H1 (cell line): ENCODE measurements around the gene GMFB.

ENCODE experiments used
- CBX5 ChIP-seq: fragments of 300-800, 300-1000 bp; sonication (generic); IDR thresholded peaks from 2 replicates; pipeline ENCODE4 v1.7.1; 2016; ENCODE audit warnings: antibody characterized with exemption, low read length, low read depth
- EGR1 ChIP-seq: IDR thresholded peaks from 2 replicates; pipeline ENCODE4 v1.6.1; 2011; ENCODE audit warnings: low read depth, low read length, borderline replicate concordance
- FOSL1 ChIP-seq: IDR thresholded peaks from 2 replicates; pipeline ENCODE4 v1.6.1; 2011; ENCODE audit warnings: mild to moderate bottlenecking, low read depth, low read length, moderate library complexity; ENCODE audit not compliant: insufficient read depth
- GTF2F1 ChIP-seq: IDR thresholded peaks from 2 replicates; pipeline ENCODE4 v1.6.1; 2012; ENCODE audit warnings: low read depth, low read length, improper control_type of control experiment, borderline replicate concordance
- PHF8 ChIP-seq: fragments of 200-600 bp; sonication (generic); conservative IDR thresholded peaks from 2 replicates; pipeline ENCODE4 v1.7.1; 2012; ENCODE audit warnings: low read depth, mild to moderate bottlenecking, inconsistent platforms, low read length, moderate library complexity
- RBBP5 ChIP-seq: IDR thresholded peaks from 2 replicates; pipeline ENCODE4 v1.7.1; 2012; ENCODE audit warnings: low read depth, mild to moderate bottlenecking, inconsistent platforms, low read length, moderate library complexity, borderline replicate concordance
- TAF7 ChIP-seq: optimal IDR thresholded peaks from 2 replicates; pipeline ENCODE3; 2011; ENCODE audit warnings: low read depth, mild to moderate bottlenecking, inconsistent platforms, low read length, moderate library complexity, borderline replicate concordance
- TF ChIP-seq, protein P1 (sequence below), 3 experiments: IDR thresholded peaks; 1 replicate in 2 of 3; 2 replicates in 1 of 3; pipeline versions ENCODE4 v1.5.1 to v1.6.1; 2011; ENCODE audit warnings: low read length in 3 of 3, mild to moderate bottlenecking in 3 of 3, inconsistent platforms in 2 of 3, low read depth in 1 of 3, moderate library complexity in 1 of 3; ENCODE audit not compliant: insufficient read depth in 1 of 3; ENCODE audit errors: control extremely low read depth in 1 of 3

GRCh38 chr14:54451961-54452360 is 36.8 kb downstream of the GMFB start:
- TF ChIP-seq TAF7 (no peak), RBBP5 (no peak), GTF2F1 (no peak), EGR1 (no peak), PHF8 (no peak), CBX5 (no peak), FOSL1 (no peak)
- TF ChIP-seq, protein P1, sequence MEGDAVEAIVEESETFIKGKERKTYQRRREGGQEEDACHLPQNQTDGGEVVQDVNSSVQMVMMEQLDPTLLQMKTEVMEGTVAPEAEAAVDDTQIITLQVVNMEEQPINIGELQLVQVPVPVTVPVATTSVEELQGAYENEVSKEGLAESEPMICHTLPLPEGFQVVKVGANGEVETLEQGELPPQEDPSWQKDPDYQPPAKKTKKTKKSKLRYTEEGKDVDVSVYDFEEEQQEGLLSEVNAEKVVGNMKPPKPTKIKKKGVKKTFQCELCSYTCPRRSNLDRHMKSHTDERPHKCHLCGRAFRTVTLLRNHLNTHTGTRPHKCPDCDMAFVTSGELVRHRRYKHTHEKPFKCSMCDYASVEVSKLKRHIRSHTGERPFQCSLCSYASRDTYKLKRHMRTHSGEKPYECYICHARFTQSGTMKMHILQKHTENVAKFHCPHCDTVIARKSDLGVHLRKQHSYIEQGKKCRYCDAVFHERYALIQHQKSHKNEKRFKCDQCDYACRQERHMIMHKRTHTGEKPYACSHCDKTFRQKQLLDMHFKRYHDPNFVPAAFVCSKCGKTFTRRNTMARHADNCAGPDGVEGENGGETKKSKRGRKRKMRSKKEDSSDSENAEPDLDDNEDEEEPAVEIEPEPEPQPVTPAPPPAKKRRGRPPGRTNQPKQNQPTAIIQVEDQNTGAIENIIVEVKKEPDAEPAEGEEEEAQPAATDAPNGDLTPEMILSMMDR (IDR thresholded peaks at IDR 0.05; ENCODE audit: control extremely low read depth in 1 of 3, insufficient read depth in 1 of 3, low read depth in 1 of 3, low read length in 3 of 3), result no peak
